ENCODE measurements around the gene ANKRD11. TPM values are rescaled to one million over a fixed set of nuclear protein-coding genes. Genes with fewer than 3 reads are reported as not detected.
"Not testable (repeated sequence)": the region's sequence is repeated elsewhere in the genome, so short reads cannot be mapped to it uniquely, and the experiment has no call there.

The ANKRD11 gene
- total RNA-seq, 2 donors from 2014 or later: 130 to 165 TPM

DNA sequence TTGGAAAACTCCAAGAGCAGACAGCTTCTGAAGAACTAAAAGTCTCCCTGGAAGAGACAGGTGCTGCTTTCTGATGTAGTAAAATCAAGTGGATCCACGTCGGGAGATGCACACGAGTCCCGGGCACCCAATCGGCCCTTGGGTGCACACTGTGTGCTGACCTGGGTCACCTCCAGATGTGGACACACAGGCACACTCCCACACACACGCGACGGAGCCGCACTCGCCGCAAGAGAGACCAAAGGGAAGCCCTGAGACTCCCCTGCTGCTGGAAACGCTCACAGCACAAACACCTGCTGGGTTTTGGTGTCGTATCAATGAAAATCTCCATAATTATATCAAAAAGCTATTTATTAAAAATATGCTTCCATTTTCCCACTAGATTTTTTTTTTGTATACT lies 94.2 kb downstream of the ANKRD11 start:
- Mint-ChIP-seq H3K9me3 (no peaks in the 10 kb centered on the region), H3K27ac (no peak overlapping the region), H3K36me3 (peaks cover 0 to 7% of the 10 kb centered on the region in 2 donors)
- ATAC-seq: no peak
- no peak for DNase-seq (ENCODE audit: low spot score in 2 of 2)

DNA sequence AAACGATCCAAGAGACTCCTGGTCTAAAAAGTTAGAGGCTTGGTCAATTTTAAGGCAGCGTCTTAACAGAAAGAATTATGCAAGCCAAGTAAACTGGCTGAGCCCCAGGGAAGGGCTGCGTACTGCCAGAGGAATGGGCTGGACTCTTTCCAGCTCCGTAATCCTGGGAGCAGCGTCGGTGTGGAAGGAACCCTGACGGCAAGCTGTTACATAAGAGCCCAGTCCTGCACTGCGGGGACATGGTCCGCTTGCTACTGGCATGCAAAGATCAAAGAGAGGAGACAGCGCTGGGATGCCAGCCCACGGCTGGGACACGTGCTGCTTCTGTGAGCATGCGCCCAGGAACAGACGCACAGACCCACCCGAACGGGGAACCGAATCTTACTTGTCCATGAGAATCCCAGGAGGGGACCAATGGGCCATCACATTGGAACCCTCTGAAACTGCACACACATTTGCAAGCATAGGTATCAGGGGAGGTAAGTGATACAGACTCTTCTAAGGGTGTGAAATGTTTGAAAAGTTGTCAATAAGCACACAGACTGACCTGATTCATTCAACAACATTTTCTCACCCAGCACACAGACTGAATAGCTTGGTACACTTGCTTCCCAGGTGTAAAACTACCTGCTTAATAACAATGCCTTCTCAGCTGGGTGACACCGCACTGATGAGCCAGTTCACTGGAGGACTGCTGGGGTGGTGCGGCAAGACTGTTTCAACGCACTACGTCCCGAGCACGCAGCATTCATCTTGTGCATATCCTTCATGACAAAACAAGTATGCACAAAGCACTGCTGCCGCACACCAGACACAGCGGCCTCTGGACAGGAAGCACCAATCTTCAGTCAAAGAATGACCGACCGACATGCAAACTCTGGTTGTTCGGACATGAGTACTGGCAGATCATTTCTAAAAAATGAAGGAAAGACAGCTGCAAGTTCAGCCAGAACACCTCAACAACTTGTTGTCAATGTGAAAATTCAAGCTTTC lies 94.9 kb downstream of the ANKRD11 start:
- Mint-ChIP-seq H3K27ac (no peak overlapping the region), H3K36me3 (peaks cover 0 to 12% of the 10 kb centered on the region in 2 donors), H3K9me3 (no peaks in the 10 kb centered on the region)
- no peak for DNase-seq (ENCODE audit: low spot score in 2 of 2)
- no peak for ATAC-seq

DNA sequence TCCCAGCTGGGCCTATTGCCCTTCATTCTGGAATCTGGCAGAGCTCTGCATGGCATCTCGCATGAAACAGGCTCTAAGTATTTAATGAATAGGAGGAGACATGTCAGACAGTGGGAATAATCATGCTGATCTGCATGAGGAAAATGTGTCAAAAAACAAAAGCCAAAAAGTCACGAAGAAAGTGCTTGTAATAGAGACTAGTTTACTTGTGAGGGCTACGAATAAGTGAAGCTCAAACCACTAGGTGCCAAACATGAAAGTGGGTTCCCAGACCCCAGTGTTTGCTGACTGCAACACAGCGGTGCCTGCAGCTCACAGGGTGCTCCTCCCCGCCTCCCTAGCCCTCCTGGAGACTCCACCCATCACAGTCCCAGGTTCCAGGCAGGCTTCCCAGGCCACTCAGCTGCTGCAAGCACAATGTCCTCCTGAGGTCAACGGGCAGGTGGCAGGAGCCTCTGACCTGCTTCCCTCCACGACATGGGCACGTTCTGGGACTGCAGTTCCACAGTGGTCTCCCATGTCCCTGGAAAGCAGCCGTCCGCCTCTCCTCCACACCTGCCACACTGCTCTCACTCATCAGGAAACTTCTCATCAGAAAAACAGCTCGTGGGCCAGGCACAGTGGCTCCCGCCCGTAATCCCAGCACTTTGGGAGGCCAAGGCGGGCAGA lies 96.5 kb downstream of the ANKRD11 start:
- Mint-ChIP-seq H3K9me3 (no peaks in the 10 kb centered on the region), H3K36me3 (peaks cover 5 to 19% of the 10 kb centered on the region in 2 donors), H3K27ac (peak overlapping the region; percentile 44 to 55)
- no peak for ATAC-seq
- no peak for DNase-seq (ENCODE audit: low spot score in 2 of 2)

DNA sequence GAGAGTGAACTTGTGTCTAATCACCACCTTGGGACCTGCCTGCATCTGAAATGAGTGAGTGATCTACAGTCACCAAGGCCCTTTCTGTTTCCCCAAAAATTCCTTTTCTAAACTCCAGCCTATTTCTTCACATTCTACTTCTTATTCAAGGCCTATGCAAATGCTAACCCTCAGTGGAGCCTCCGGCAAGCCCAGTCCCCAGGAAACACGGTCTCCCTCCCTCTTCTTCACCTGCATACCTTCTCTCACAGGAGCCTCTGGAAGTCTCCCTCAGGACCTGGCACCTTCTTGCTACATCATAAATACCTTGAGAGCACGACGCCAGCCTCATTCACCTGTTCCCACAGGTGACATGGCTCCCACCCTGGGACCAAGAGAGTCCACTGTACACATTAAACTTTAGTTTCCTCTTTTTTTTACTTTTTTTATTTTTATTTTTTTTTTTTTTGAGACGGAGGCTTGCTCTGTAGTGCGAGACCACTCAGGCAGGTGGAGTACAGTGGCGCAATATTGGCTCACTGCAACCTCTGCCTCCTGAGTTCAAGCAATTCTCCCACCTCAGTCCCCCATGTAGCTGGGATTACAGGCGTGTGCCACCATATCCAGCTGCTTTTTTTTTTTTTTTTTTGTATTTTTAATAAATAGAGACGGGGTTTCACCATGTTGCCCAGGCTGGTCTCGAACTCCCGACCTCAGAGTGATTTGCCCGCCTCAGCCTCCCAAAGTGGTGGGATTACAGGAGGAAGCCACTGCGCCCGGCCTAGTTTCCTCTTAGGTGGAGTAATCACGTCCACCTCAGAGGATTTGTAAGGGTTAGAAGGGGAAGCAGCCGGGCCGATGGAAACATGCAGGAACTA lies 97.3 kb downstream of the ANKRD11 start:
- H3K27ac Mint-ChIP-seq: no peak overlapping the region
- DNase-seq (ENCODE audit: low spot score in 2 of 2) (no peak), ATAC-seq (no peak)
- peaks cover 5 to 18% of the 10 kb centered on the region in 2 donors for H3K36me3 Mint-ChIP-seq
- H3K9me3 Mint-ChIP-seq: no peaks in the 10 kb centered on the region

DNA sequence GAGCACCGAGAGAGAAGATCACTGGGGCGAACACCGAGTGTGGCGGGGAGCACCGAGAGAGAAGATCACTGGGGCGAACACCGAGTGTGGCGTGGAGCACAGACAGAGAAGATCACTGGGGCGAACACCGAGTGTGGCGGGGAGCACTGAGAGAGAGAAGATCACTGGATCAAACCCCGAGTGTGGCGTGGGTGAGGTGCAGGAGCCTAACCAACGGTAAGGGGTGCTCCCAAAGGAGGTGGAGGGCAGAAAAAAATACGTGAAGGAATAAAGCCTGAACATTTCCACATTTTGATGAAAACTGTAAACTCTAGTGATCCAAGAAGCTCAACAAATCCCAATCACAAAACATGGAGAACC lies 100.2 kb downstream of the ANKRD11 start:
- H3K9me3 Mint-ChIP-seq; DNase-seq (ENCODE audit: low spot score in 2 of 2); ATAC-seq: not testable (repeated sequence)
- Mint-ChIP-seq H3K27ac (peak overlapping the region in 1 of 2 donors; percentile 14), H3K36me3 (peaks cover 5 to 18% of the 10 kb centered on the region in 2 donors)

DNA sequence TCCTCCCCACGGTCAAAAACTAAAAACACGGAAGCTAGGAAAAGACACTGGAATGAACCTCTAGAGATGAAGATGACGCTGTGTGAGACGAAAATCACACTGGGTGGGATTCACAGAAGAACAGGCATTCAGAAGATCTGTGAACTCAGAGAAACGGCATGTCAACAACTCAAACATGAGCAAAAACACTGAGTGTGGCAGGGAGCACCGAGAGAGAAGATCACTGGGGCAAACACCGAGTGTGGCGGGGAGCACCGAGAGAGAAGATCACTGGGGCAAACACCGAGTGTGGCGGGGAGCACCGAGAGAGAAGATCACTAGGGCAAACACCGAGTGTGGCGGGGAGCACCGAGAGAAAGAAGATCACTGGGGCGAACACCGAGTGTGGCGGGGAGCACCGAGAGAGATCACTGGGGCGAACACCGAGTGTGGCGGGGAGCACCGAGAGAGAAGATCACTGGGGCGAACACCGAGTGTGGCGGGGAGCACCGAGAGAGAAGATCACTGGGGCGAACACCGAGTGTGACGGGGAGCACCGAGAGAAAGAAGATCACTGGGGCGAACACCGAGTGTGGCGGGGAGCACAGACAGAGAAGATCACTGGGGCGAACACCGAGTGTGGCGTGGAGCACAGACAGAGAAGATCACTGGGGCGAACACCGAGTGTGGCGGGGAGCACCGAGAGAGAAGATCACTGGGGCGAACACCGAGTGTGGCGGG lies 100.7 kb downstream of the ANKRD11 start:
- H3K9me3 Mint-ChIP-seq; ATAC-seq; DNase-seq (ENCODE audit: low spot score in 2 of 2): not testable (repeated sequence)
- peaks cover 5 to 18% of the 10 kb centered on the region in 2 donors for H3K36me3 Mint-ChIP-seq
- H3K27ac Mint-ChIP-seq: peak overlapping the region in 1 of 2 donors; percentile 40

DNA sequence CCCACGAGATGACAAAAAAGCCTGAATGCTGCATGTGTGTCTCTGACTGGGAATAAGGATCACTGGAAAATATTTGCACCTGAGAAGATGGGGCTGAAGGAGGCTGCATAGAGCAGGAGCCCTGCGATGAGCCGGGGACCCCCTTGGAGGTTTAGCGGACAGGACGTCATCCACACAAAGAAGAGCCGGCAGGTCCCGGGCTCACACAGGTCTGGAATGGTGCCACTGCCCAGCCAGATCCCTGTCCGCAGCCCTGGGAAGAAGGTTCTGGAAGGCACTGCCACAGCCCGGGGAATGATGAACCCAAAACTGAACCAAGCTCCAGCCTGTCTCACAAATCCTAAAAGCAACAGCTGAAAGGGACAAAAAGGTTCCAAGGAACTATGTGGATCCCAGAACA lies 101.8 kb downstream of the ANKRD11 start:
- Mint-ChIP-seq H3K27ac (peak overlapping the region; percentile 69 to 84), H3K36me3 (peaks cover 5 to 18% of the 10 kb centered on the region in 2 donors), H3K9me3 (no peaks in the 10 kb centered on the region)
- DNase-seq (ENCODE audit: low spot score in 2 of 2): no peak
- ATAC-seq: no peak

DNA sequence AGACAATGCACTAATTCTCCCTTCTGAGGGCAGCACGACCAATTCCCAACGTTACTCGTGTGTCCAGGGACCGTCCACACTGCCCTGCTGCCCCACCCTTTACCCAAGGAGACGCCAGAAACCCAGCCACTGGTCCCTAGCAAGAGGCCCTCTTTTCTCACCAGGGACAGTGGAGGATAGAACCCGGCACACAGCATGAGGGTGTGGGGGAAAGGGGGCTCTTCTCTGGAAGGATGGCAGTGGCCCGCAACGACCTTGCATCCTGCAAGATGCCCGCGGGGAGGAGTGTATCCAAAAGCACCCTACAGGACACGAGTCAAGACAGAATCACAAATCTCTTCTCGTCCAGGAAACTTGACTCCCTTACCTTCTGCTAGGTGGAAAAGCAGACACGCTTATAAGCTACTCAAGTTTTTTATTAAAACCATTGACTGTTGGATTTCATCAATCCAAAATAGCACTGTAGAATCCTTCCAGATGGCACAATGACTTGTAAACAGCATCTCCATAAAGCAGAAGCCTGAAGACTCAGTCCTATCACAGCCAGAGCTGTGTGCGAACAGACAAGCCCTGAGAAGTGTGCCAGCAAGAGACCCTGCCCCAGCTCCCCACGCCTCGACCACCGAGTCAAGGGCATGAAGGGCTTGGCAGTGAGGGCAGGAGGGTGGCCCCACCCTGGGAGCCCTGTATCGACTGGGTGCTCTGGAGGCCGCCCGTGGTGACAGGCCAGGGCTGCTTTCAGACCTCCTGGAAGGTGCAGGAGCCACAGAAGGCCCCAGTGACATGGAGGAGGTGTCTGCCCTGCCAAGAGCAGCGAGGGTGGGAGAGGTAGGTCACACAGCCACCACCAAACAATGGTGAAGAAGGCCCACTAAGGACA lies 103.8 kb downstream of the ANKRD11 start:
- peak overlapping the region; percentile 86 to 87 for H3K27ac Mint-ChIP-seq
- ATAC-seq: no peak
- H3K36me3 Mint-ChIP-seq: peaks cover 5 to 18% of the 10 kb centered on the region in 2 donors

DNA sequence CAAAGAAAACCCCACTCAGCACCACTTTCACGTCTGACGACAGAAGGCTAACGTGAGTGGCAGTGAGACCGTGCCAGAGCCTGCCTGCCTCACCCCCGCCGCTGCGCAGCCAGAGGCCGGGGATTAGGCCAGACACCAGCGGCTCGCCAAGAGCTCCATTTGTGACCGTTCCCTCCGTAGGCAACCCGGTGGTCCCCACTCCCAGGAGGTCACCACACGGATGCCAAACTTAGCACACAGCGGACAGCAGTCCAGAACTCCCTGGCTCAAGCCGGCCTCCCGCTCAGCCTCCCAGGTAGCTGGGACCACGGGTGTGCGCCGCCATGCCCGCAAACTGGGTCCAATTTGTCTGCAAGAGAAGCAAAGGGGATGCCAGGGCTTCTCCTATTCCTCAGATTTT lies 104.6 kb downstream of the ANKRD11 start:
- no peak for DNase-seq (ENCODE audit: low spot score in 2 of 2)
- no peak for ATAC-seq
- H3K36me3 Mint-ChIP-seq: peaks cover 5 to 15% of the 10 kb centered on the region in 2 donors
- H3K27ac Mint-ChIP-seq: peak overlapping the region; percentile 36 to 86
- no peaks in the 10 kb centered on the region for H3K9me3 Mint-ChIP-seq

More for the DNA sequence above, 103.8 kb downstream of the ANKRD11 start:
- H3K9me3 Mint-ChIP-seq: no peaks in the 10 kb centered on the region
- DNase-seq (ENCODE audit: low spot score in 2 of 2): no peak

DNA sequence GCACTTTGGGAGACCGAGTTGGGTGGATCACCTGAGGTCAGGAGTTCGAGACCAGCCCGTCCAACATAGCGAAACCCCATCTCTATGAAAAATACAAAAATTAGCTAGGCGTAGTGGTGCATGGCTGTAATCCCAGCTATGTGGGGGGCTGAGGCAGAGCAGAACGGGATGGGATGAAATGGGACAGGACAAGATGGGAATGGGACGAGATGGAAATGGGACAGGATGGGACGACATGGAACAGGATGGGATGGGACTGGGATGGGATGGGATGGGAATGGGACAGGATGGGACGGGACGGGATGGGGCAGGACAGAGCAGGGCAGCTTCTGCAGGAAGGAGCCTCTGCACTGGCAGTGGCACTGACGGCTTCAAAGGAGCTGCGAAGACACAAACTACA lies 106.1 kb downstream of the ANKRD11 start:
- Mint-ChIP-seq H3K9me3 (no peaks in the 10 kb centered on the region), H3K36me3 (peaks cover 1 to 15% of the 10 kb centered on the region in 2 donors), H3K27ac (peak overlapping the region; percentile 86 to 97)
- ATAC-seq (no peak), DNase-seq (ENCODE audit: low spot score in 2 of 2) (no peak)

DNA sequence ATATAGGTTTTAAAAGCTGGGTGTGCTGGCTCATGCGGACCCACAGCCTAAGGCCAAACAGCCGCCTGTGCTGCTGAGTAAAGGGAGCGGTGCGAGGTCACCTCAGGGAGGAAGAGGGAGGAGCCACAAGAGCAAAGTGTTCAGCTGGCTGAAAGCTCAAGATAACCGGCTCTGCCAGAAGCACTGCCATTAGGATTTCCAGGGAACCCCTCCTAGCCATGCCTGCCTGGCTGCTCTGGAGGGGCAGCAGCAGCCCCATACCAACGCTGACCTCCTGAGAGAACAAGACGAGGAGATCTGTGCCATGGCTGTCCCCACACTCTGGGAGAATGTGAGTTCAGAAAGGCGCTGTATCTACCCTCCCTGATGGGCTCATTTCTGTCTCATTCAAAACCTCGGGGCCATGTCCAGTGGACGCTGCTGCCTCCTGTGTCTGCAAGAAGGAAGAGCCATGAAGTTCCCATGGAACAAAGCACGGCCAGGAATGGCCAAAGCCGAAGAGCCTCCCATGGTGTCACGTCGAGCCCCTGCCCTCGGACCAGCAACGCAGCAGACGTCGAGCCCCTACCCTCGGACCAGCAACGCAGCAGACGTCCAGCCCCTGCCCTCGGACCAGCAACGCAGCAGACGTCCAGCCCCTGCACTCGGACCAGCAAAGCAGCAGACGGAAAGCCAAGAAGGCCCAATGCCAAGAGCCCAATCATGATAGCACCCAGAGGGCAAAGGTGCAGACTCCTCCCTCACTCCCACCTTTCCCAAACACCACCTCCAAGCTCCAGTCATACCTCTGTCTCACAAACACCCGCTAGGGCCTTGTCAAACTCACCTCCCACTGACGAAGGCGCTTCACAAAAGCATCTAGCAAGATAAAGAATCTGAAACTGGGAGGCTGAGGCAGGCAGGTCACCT lies 107.0 kb downstream of the ANKRD11 start:
- DNase-seq (ENCODE audit: low spot score in 2 of 2) (peak in 1 of 2 donors; percentile 35), ATAC-seq (peak; percentile 66 to 69)
- H3K27ac Mint-ChIP-seq: peak overlapping the region; percentile 86 to 97
- no peaks in the 10 kb centered on the region for H3K9me3 Mint-ChIP-seq
- peaks cover 0 to 10% of the 10 kb centered on the region in 2 donors for H3K36me3 Mint-ChIP-seq

DNA sequence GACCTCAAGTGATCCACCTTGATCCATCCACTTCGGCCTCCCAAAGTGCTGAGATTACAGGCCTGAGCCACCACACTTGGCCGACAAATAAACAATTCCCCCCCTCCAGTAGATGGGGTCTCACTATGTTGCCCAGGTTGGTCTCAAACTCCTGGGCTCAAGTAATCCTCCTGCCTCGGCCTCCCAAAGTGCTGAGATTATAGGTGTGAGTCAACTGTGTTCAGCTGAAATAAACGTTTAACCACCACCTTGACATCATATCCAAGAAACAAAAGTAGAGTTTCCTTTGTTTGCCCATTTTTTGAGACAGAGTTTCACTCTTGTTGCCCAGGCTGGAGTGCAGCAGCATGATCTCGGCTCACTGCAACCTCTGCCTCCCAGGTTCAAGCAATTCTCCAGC lies 107.8 kb downstream of the ANKRD11 start:
- not testable (repeated sequence) for DNase-seq (ENCODE audit: low spot score in 2 of 2); H3K9me3 Mint-ChIP-seq
- H3K36me3 Mint-ChIP-seq: peaks cover 0 to 16% of the 10 kb centered on the region in 2 donors
- ATAC-seq: peak; percentile 65 to 72
- H3K27ac Mint-ChIP-seq: peak overlapping the region; percentile 86 to 97

DNA sequence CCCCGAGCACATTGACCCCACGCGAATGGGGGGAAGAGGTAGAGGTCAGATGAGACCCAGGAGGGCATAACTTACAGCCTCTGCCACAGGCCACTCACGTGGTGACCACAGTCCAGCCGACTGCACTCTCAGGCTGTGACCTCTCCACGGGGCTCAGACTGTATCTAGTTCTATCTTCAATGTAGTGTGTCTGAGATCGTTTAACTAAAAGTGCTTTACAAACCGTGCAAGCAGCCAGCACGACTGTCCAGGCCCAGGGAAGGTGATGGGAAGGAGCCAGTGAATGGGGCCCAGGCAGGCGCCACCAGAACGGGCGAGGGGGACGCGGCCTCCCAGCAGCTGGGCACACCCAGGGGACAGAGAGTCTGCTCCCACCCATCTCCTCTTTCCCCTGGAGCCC lies 108.6 kb downstream of the ANKRD11 start:
- Mint-ChIP-seq H3K9me3 (no peaks in the 10 kb centered on the region), H3K36me3 (peaks cover 0 to 20% of the 10 kb centered on the region in 2 donors), H3K27ac (peak overlapping the region; percentile 65 to 81)
- no peak for DNase-seq (ENCODE audit: low spot score in 2 of 2)
- no peak for ATAC-seq

DNA sequence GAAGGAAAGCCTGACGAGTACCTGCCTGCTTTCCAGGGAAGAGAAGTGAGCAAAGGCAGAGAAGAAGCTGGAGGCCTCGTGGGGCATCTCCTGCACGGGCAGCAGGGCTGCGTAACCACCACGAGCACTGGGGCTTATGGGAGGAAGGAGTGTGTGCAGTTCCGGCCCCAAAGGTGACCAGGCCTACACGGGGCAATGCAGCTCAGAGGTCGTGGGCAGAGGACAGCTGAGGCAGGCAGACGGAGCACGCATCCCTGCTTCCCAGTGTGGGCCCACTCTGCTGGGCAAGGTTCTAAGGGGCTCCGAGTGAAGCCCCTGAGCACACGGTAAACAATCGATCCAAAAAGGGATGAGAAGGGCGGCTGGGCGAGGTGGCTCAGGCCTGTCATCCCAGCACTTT lies 109.7 kb downstream of the ANKRD11 start:
- DNase-seq (ENCODE audit: low spot score in 2 of 2) (no peak), ATAC-seq (no peak)
- Mint-ChIP-seq H3K27ac (peak overlapping the region in 1 of 2 donors; percentile 69), H3K36me3 (peaks cover 0 to 21% of the 10 kb centered on the region in 2 donors), H3K9me3 (no peaks in the 10 kb centered on the region)
